GM21619 (cell line): ENCODE measurements around the gene AKT3.

Experiments used
- ATAC-seq: cut with Tn5 transposase; IDR thresholded peaks from one replicate; pipeline ENCODE4 v1.9.1; 2021; ENCODE audit not compliant: unreplicated experiment

The AKT3 gene

DNA sequence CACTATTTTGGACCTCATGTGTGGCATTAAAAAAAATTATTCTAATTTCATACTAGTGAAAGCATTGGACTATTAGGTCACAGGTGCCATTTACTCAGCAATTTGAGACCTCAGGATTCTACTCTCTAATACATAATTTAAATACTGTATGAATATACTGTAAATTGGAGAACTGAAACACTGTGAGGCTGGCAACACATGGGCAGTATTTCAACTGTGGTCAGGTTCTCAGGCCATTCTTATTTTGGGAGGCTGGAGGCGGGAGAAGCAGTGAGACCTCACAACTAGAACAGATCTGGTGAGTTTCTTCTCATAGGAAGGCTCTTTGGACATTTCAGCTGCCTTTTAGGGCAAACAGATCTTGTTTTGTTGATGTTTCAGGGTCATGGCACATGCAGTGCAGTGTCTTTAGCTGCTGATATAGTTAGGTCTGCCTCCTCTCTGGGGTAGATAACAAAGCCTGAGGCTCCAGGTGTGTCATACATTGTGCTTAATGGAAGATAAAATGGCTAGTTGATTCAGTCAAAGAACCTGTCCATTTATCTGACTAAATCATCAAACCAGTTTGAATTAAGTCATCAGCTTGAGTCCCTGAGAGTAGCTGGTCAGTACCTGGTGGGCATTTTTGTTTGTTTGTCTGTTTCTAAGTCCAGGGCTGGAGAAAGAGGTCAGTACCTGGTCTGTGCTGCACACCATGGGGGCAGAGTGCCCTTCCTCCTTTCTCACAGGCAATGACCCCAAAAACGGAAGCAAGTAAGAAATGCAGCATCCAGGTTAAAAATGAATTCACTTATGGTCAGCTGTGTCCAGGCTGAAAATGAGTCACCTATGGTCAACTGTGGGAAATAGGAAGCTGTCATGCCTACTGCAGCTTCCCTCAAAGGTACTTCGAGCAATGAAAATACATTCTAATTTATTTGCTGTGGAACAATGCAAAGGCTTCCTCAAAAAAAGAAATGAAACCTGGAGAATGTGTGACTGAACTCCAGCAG lies 378.0 kb downstream of the AKT3 start:
- no peak for ATAC-seq

DNA sequence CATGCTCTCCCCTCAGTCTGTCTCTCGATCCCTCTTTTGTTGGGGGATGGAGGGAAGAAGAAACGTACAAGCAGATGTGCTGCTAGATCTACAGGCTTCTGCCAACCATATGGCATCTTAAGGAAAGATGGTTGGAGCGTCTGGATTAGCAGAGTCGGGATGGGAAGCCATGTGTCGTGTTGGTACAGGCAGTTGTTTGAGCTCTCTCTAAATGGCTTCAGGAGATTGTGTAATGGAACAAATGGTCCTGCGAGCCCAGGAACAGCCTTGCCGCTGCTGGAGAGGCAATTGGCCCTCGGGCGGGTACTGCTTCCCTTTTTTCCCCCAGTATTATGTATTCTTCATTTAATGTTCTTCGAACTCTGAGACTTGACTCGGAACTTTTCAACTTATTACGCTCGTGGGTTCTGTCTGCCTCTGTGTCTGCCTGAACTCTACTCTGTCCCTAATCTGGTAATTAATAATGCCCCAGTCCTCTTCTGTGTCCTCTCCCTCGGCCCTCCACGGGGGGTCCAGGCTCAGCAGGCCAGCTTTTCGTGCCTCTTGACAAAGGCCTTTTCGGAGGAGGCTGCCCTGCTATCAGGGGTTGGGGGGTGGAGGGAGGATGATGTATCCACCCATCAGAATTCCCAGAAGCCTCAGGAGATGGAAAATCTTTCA lies 378.9 kb downstream of the AKT3 start:
- no peak for ATAC-seq

- no peak for ATAC-seq
Observed at GRCh38 chr1:243470502-243470901, 379.5 kb downstream of the AKT3 start.

DNA sequence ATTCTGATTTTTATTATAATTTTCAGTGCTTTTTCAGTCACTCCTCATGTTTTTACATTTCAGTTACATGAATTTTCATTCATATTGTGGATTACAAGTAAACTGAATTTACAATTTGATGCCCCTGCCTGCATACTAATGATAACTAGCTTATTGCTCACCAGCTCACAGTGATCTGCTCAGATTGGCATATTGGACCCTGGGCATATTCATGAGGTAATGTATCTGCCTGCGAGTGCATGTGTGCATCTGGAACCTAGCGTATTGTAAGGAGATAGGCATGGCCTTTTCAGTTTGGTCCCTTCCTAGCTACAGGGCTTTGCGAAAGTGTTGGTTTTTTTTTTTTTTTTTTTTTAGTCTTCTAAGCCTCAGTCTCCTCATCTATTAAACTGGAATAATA lies 380.5 kb downstream of the AKT3 start:
- no peak for ATAC-seq

DNA sequence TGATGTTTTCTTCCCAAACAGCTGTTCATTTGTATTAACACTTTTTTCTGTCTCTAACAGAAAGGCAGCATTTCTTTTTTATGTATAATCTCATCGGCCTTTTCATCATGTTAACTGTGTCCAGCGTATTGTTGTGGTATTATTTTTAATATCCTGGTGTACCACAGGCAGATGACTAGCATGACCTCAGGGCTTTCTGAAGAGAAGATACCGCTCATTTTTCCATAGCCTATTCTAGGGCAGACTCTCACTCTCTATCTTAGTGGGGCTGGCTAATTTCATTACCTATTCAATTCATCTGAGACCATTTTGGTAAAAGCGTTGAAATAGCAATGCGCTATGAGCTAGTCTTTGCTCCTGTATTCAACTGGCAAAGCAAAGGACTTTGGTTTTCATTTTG lies 384.3 kb downstream of the AKT3 start:
- no peak for ATAC-seq

DNA sequence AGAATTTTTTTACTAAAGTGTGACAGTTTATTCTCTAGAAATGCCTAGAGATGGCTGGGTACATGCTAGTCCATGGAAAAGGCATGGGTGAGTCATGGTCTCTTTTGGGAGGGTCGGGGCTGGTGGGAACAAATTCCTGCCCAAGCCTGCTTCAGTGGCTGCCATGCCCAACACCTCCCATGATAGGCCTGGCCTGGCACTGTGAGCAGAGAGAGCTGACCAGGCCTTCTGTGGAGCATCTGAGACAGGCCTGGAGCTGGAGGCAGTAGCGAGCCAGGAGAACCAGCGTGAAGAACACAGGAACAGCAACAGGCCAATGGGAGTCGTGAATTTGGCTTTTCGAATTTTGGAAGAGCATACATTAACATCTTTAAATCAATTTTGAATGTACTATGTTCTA lies 385.0 kb downstream of the AKT3 start:
- ATAC-seq = no peak

DNA sequence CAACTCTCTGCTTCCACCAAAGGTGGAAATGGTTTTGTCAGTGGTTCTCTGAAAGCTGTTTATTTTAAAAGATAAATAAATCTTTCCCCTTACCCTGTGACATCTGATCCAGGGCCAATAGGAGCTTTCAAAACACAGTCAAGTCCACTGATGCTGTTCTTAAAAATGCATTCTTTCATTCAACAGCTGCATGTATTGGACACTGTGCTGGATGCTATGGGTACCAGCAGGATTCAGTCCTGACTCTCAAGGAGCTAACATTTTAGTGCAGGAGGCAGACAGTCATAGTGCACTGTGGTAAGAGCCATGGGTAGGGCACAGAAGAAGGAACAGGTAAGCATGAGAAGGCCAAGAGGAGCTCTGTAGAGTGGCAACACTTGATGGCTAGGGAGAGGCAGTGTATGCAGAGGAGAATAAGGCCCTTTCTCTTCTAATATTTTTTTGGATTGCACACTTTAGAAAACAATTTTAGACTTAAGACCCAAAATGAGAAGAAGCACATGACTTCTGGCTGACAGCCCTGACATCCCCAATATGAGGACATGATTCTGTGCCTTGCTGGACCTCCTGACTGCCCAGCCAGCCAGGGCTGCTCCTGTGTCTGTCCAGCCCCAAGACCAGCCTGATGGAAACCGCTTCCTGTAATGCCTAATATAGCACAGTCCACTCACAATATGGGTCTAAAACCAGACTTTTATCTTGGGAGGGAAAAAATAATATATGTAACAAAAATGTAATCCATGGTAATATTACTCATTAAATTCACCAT lies 386.9 kb downstream of the AKT3 start:
- no peak for ATAC-seq

DNA sequence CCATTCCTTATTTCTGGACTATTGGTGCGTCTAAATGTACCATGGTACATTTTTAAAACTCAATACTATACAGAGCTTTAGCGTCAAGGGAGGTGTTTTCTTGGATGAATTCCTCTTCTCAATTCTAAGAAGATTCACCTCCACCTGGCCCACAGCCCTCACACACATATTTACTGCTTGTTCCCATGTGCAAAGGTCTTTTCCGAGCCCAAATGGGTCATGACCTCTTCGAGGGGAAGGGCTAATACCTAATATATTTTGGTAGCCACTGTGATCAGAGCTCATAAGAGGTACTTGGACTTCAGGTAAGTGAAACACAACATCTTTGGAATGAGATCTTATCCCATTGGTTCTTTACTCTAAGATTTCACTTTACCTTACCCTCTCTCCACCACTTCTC lies 388.3 kb downstream of the AKT3 start:
- no peak for ATAC-seq

DNA sequence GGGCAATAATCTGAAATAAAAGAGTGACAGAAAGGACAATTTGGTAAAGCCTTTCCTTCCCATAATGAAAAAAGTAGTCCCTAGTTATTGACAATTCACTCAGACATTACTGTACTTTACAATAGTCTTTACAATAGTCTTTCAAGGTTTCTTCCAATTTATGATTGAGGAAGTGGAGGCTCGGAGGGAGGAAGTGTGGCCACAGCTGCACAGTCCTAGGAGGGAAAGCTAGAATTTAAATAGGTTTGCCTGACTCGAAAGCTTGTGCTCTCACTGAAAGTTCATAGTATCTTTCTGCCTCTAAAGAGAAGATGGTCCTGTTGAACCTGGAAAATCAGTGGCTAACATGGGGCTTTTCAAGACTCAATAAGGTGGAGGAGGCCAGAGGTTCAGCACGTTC lies 391.0 kb downstream of the AKT3 start:
- ATAC-seq = no peak

DNA sequence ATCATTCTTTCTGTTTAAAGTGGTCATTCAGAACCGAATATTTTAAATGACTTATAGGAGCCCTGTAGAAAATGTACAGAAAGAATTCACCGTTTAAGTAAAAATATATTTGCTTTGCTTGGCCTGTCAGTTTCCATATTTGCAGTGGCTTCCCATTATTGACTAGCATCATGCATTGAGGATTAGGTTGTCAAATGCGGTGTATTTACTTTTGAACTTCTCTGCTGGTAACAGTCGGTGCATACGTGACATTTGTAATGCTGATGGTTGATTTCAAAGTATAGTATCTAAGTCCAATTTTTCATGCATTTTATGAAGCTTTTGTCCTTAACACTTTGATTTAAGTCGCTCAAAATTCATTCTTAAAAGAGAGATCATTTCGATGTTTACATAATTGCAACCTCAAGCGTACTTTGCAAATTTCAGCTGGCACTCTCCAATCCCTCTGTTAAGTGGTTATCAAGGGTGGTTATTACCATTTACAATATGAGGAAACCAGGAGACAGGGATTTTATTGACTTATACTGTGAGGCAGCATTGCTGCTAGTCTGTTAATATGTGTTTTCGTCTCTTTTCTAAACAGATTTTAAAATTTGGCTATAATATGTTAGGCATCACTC lies 392.6 kb downstream of the AKT3 start:
- ATAC-seq = no peak

DNA sequence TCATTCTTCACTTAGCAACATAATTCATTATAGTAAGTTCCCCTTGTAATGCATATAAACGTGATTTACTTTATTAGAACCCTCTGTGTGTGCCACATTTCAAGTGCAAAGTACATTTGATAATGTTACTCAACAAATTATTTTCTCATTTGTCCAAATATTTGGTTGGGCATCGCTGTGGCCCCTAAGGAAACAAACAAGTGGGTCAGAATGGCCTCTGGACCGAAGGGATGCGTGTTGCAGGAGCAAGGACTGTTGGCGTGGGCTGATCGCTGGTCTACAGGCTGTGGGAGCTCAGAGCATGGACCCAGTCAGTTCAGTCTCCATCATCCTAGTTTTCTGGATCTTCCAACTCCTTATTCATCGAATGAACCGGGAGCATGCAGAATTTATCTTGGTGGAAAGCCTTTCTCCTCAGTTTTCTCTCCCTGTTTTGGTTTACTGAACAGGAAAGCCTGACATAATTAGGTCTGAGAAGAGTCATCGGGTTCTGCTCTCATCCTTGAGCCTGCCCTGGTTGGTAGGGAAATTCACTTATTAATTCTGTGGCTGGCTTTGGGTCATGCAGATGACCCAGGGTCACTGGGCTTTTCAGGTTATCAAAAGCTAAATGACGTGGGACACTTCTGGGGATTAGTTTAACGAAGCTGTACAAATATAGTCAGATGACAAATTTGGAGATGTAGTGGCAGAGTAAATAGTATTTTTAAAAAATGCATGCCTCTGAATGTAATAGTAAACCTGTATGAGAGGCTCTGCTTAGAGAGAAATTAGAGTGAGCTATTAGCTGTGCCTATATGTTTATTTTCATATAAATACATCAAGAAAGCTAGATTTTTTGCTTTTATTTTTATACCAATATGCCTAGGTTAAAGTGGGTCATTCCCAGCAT lies 394.0 kb downstream of the AKT3 start:
- ATAC-seq = no peak

- ATAC-seq = no peak
Observed at GRCh38 chr1:243454328-243454997, 395.6 kb downstream of the AKT3 start.

- no peak for ATAC-seq
Observed at GRCh38 chr1:243452092-243452491, 398.0 kb downstream of the AKT3 start.

GRCh38 chr1:243449373-243449772 lies 400.7 kb downstream of the AKT3 start:
- ATAC-seq = no peak

DNA sequence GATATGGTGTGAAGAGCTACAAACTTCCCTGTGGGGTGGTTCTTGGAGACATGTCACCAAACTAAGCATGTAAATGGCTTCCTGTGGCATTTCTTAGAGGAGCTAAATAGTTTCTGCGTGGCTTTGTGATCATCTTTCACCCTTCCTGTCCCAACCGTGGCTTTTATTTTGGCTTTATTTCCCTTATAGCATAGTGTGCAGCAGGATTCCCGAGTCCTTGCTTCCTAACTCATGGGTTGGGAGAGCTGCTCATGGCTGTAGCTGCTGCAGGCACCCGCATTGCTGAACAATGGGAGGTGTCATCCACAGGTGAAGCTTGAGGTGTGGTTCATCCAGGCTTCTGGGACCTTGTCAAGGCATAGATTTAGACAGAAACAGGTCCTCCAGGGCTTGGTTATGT lies 402.2 kb downstream of the AKT3 start:
- ATAC-seq = no peak

DNA sequence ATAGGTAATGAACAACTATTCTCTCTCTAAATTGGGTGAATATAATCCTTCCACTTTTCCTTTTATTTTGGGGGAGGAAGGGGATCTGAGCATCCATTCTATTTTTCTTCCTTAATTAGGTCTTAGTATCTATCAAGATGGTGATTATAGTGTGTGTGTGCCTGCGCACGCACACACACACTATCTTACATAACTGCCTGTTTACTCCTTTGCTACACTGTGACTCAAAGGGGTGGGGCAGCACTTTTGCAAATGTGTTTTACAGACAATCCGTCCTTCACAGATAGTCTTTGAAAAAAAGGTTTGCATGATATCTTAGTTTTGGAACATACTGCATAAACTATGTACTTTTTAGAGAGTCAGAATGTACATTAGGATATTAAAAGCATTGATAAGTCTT lies 402.7 kb downstream of the AKT3 start:
- no peak for ATAC-seq

- ATAC-seq = no peak
Observed at GRCh38 chr1:243443557-243443956, 406.5 kb downstream of the AKT3 start.

GRCh38 chr1:243441601-243442000 lies 408.4 kb downstream of the AKT3 start:
- ATAC-seq = no peak

DNA sequence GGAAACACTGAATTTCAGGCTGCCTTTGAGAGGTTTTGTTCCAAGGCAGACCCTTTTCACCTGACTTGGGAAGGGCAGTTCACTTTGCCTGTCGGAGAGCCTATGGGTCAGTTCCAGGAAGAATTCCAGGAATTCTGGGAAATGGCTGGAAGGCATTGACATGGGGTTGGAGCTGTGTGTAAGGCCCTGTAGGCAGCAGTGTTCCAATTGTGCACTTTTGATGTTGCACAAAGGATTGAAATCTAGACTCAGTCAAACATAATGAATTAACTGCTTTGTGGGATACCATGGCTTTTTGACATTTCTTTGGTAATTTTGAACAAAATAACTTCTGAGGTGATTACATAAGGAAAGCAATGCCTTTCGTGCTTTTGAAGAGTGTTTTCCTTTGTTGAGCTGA lies 409.6 kb downstream of the AKT3 start:
- ATAC-seq = no peak

GRCh38 chr1:243438815-243439214 lies 411.2 kb downstream of the AKT3 start:
- ATAC-seq = no peak
